ENCODE results near the gene MYH11.

MYH11 gene

DNA sequence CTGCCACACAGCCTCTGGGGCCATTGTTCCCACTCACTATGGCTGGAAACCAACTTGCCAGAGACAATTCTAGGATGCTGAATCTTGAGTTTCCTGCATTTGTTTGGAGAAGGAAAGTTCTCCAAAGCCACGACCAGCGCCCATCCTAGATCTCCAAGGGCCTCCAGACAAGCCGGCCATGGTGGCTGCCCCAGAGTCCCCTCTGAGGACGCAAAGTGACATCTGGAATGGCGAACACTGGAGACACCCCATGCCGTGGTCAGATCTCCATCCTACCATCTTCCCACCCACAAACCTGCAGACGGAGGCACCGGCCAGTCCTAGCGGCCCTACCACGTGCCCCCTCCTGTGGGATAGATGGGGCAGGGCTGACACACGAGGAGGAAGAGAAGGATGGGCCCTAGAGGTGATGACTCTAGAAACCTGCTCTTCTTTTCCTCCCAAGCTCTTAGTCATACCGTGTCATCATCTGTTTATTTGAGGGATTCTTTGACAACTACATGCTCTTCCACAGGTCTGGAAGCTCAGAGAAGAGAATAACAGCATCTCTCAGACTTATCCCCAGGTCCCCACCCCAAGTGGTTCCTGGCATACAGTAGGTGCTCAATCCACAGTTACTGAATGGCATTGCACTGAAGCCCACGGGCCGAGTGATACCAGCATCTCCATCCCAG lies 71.3 kb downstream of the MYH11 start:
- Mint-ChIP-seq H3K4me1 (no peaks in the 10 kb centered on the region), H3K27me3 (no peaks in the 10 kb centered on the region), H3K27ac (peak overlapping the region; percentile 30 to 42), H3K9me3 (no peaks in the 10 kb centered on the region), H3K4me3 (no peak overlapping the region)
- no peak for DNase-seq
- ATAC-seq, result no peak

DNA sequence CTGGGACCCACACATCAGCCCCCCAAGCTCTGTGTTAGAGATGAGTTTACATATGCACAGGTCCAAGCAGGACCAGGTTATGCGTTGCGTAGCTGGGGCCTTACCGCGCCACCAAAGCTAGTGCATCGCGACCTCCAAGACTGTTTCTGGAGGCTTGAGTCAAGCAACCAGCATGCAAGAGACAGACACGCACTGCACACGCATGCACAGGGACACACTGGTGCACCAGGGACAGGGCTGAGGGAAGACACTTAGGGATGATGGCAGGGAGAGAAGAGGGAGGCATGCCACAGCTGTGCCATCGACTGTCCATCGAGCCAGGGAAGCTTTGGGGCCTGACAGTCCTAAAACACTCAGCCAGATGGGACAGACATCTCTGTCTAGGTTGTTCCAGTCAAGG lies 72.8 kb downstream of the MYH11 start:
- Mint-ChIP-seq H3K27ac (peak overlapping the region in 1 of 2 donors; percentile 21), H3K4me3 (no peak overlapping the region), H3K9me3 (no peaks in the 10 kb centered on the region), H3K4me1 (no peaks in the 10 kb centered on the region), H3K27me3 (no peaks in the 10 kb centered on the region)
- no peak for ATAC-seq
- DNase-seq, result no peak

GRCh38 chr16:15782573-15783365 lies 74.1 kb downstream of the MYH11 start:
- no peaks in the 10 kb centered on the region for H3K27me3 Mint-ChIP-seq
- no peak for ATAC-seq
- no peaks in the 10 kb centered on the region for H3K4me1 Mint-ChIP-seq
- no peak overlapping the region for H3K4me3 Mint-ChIP-seq
- no peaks in the 10 kb centered on the region for H3K9me3 Mint-ChIP-seq
- no peak for DNase-seq
- no peak overlapping the region for H3K27ac Mint-ChIP-seq

DNA sequence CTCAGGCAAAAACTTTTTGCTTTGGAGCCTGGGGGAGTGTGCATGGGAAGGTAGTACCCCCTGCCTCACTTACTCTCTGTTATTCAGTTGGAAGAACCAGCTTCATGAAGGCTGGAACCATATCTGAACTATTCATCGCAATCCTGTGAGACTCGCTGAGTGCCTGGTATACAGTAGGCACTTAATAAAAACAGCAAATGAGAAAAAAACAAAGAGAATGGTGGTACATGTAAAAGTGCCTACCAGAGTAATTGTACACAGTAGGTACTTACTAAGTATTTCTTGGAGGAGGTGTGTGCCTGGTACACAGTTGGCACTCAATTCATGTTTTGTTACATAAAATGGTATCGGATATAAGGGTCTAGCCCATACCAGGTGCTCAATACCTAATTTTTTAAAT lies 75.2 kb downstream of the MYH11 start:
- DNase-seq, result no peak
- Mint-ChIP-seq H3K4me1 (no peaks in the 10 kb centered on the region), H3K9me3 (no peaks in the 10 kb centered on the region), H3K4me3 (no peak overlapping the region), H3K27me3 (no peaks in the 10 kb centered on the region), H3K27ac (no peak overlapping the region)
- ATAC-seq, result no peak

DNA sequence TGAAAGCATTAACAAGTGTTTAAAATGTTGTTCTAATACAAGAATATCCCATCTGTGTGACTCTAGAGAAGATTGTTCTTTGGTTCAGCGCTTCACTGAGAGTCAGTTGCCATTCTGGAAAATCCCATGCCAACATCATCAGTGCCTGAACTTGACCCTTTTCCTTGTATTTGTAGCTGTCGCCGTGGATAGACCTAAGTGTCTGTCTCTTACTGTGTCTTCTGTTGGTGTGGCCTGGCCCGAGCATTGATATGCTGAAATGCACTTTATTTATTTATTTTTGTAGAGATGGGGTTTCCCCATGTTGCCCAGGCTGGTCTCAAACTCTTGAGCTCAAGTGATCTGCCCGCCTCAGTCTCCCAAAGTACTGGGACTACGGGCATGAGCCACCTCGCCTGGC lies 76.0 kb downstream of the MYH11 start:
- Mint-ChIP-seq H3K27me3 (peaks cover 5% of the 10 kb centered on the region), H3K4me3 (no peak overlapping the region), H3K27ac (no peak overlapping the region), H3K9me3 (no peaks in the 10 kb centered on the region), H3K4me1 (no peaks in the 10 kb centered on the region)
- no peak for DNase-seq
- no peak for ATAC-seq

- H3K27me3 Mint-ChIP-seq, result peaks cover 5% of the 10 kb centered on the region
- no peak overlapping the region for H3K27ac Mint-ChIP-seq
- ATAC-seq (no peak), DNase-seq (no peak)
- no peaks in the 10 kb centered on the region for H3K4me1 Mint-ChIP-seq
- no peaks in the 10 kb centered on the region for H3K9me3 Mint-ChIP-seq
- H3K4me3 Mint-ChIP-seq, result no peak overlapping the region
Measured at GRCh38 chr16:15779664-15780351, 77.0 kb downstream of the MYH11 start.

- no peak overlapping the region for H3K4me3 Mint-ChIP-seq
- H3K27ac Mint-ChIP-seq, result no peak overlapping the region
- no peaks in the 10 kb centered on the region for H3K4me1 Mint-ChIP-seq
- DNase-seq (no peak), ATAC-seq (no peak)
- H3K9me3 Mint-ChIP-seq, result no peaks in the 10 kb centered on the region
- H3K27me3 Mint-ChIP-seq, result peaks cover 5% of the 10 kb centered on the region
Measured at GRCh38 chr16:15778999-15779614, 77.7 kb downstream of the MYH11 start.

GRCh38 chr16:15778204-15778743 lies 78.6 kb downstream of the MYH11 start:
- Mint-ChIP-seq H3K4me3 (no peak overlapping the region), H3K9me3 (no peaks in the 10 kb centered on the region), H3K4me1 (no peaks in the 10 kb centered on the region), H3K27ac (no peak overlapping the region), H3K27me3 (peaks cover 5% of the 10 kb centered on the region)
- no peak for DNase-seq
- no peak for ATAC-seq

DNA sequence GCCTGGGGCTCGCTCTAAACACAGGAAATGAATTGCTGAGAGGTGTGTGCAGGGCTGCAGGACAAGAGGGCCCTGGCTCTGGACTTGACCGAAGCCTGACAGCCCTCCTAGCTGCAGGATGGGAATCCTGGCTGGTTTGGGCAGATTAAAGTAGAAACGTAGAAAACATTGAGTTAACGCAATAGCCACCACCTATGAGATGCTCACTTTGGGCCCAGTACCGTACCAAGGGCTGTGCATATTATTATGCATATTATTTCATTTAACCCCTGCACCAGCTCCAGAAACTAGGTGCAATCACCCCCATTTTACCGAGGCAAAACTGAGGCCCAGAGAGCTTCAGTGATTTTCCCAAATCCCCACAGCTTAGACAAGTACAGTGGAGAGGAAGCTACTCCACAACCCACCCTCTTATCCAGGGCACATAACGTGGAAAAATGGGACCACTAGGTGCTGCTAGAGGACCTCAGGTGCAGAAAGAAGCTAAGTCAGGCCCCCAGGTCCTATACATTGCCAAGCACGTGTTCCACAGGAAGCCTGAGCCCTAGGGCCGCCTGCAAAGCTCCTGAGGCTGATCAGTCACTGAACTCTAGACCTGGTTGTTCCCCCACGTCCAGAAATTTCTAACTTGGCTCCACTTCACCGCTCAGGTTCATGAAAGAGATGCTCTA lies 79.2 kb downstream of the MYH11 start:
- H3K27ac Mint-ChIP-seq, result no peak overlapping the region
- H3K9me3 Mint-ChIP-seq, result no peaks in the 10 kb centered on the region
- ATAC-seq (peak; percentile 78), DNase-seq (peak in 1 of 2 donors; percentile 23)
- H3K4me3 Mint-ChIP-seq, result no peak overlapping the region
- H3K27me3 Mint-ChIP-seq, result peaks cover 5% of the 10 kb centered on the region
- no peaks in the 10 kb centered on the region for H3K4me1 Mint-ChIP-seq

DNA sequence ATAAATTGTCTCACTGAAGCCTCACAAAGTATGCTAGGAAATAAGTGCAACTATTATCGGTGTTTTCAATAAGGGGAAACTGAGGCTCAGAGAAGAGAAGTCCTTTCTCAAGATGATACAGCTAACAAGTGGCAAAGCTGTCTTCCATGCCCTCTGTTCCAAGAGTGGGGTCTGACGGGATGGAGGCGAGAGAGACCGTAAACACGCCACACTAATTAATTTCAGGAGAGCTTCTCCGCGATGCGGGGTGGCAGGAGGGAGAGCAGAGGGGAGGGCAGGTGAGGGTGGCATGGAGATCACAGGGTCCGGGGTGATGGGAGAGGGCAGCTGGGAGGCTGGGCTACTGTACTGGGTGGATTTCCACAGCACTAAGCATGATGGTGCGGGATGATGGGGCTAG lies 80.3 kb downstream of the MYH11 start:
- DNase-seq (no peak), ATAC-seq (no peak)
- no peaks in the 10 kb centered on the region for H3K9me3 Mint-ChIP-seq
- no peak overlapping the region for H3K4me3 Mint-ChIP-seq
- H3K4me1 Mint-ChIP-seq, result no peaks in the 10 kb centered on the region
- no peak overlapping the region for H3K27ac Mint-ChIP-seq
- H3K27me3 Mint-ChIP-seq, result peaks cover 5% of the 10 kb centered on the region

DNA sequence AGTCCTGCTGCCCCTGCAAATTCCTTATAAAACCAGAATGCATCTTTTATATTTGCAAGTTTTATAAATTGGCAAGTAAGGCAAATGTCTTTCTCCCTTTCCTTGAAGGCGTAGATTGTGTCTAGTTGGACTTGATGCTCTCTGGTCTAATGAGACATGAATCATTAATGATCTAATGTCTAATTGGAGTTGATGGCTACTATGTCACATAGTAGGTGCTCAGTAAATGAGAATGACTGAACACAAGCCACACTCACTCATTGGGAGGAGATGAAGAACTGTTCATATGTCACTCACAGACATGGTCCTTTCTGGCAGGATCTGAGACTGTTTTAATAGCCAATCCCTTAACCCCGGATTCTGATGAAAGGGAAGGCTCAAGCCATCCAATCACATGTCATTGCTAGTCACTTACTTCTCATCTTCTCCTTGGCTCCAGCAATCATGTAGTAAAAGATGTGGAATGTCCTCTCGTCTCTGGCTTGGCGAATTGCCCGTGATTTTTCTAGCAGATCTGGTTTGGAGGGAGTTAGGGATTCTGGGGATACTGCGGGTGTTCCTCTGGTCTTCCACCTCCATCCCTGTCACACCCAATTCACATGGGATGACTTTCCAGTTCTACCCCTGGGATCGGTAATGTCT lies 81.0 kb downstream of the MYH11 start:
- Mint-ChIP-seq H3K4me3 (no peak overlapping the region), H3K27me3 (peaks cover 5% of the 10 kb centered on the region), H3K27ac (no peak overlapping the region), H3K9me3 (no peaks in the 10 kb centered on the region), H3K4me1 (no peaks in the 10 kb centered on the region)
- DNase-seq (no peak), ATAC-seq (no peak)

GRCh38 chr16:15775209-15775608 lies 81.6 kb downstream of the MYH11 start:
- DNase-seq (no peak), ATAC-seq (no peak)
- H3K27ac Mint-ChIP-seq, result no peak overlapping the region
- H3K4me1 Mint-ChIP-seq, result no peaks in the 10 kb centered on the region
- H3K4me3 Mint-ChIP-seq, result no peak overlapping the region
- H3K27me3 Mint-ChIP-seq, result peaks cover 5% of the 10 kb centered on the region
- no peaks in the 10 kb centered on the region for H3K9me3 Mint-ChIP-seq

DNA sequence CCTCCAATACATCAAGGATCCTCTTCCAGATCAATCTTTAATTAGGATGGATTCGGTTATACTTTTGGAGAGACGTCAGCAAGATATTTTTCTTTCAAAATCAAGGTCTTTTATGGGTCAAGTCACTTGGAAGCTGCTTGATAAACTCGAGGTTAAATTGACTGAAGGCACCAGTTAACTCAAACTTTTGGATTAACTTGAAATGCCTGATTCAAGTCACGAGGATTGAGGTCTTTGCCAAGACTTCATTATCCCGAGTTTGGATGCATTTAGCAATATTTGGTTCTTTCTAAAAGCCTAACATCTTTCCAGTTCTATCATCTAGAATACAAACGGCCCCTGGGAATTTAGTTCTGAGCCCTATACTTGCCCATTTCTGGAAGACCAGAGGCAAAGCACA lies 82.9 kb downstream of the MYH11 start:
- H3K4me3 Mint-ChIP-seq, result no peak overlapping the region
- DNase-seq, result no peak
- peaks cover 5% of the 10 kb centered on the region for H3K27me3 Mint-ChIP-seq
- no peak for ATAC-seq
- no peak overlapping the region for H3K27ac Mint-ChIP-seq
- H3K9me3 Mint-ChIP-seq, result no peaks in the 10 kb centered on the region
- H3K4me1 Mint-ChIP-seq, result no peaks in the 10 kb centered on the region

- ATAC-seq (no peak), DNase-seq (no peak)
- no peak overlapping the region for H3K27ac Mint-ChIP-seq
- H3K4me3 Mint-ChIP-seq, result no peak overlapping the region
- H3K27me3 Mint-ChIP-seq, result peaks cover 5% of the 10 kb centered on the region
- no peaks in the 10 kb centered on the region for H3K4me1 Mint-ChIP-seq
- no peaks in the 10 kb centered on the region for H3K9me3 Mint-ChIP-seq
Measured at GRCh38 chr16:15772579-15773293, 84.1 kb downstream of the MYH11 start.

All from stimulated activated naive CD8-positive, alpha-beta T cell treated with anti-CD3 and anti-CD28 coated beads, Interleukin-15, amount 100 ng/mL, for 72 hours (primary cell).